Loucy (cell line): ENCODE results near the gene FEV.

Source experiments
- H2AFZ ChIP-seq: fragments of 200-600 bp; sonication (generic); 2 replicates; pipeline ENCODE4 v1.6.0; 2016; ENCODE audit warnings: antibody characterized with exemption, mild to moderate bottlenecking, low read length, moderate library complexity
- H3F3A ChIP-seq: fragments of 200-600 bp; 2 replicates; pipeline ENCODE4 v1.6.0; 2016; ENCODE audit warnings: antibody characterized with exemption, low read depth, mild to moderate bottlenecking
- H3K27me3 ChIP-seq: fragments of 200-600 bp; sonication (generic); 2 replicates; pipeline ENCODE4 v1.6.1; 2014; ENCODE audit warnings: low read length, mild to moderate bottlenecking; ENCODE audit not compliant: insufficient read depth, poor library complexity, severe bottlenecking
- H3K36me3 ChIP-seq: fragments of 200-600 bp; sonication (generic); 2 replicates; pipeline ENCODE4 v1.6.1; 2016; ENCODE audit warnings: low read length; ENCODE audit not compliant: insufficient read depth
- H3K4me1 ChIP-seq: fragments of 200-600 bp; sonication (generic); 2 replicates; pipeline ENCODE4 v1.5.1; 2014; ENCODE audit warnings: low read length, mild to moderate bottlenecking; ENCODE audit not compliant: insufficient read depth, poor library complexity, severe bottlenecking
- H3K4me2 ChIP-seq: fragments of 200-600 bp; sonication (generic); 2 replicates; pipeline ENCODE4 v1.6.0; 2014; ENCODE audit warnings: antibody characterized with exemption, low read length, low read depth, mild to moderate bottlenecking; ENCODE audit not compliant: poor library complexity, severe bottlenecking
- H3K4me3 ChIP-seq: fragments of 200-600 bp; sonication (generic); 2 replicates; pipeline ENCODE4 v1.5.1; 2014; ENCODE audit warnings: low read length, mild to moderate bottlenecking, mixed read lengths; ENCODE audit not compliant: poor library complexity, severe bottlenecking
- H3K79me2 ChIP-seq: fragments of 200-600 bp; sonication (generic); 2 replicates; pipeline ENCODE4 v1.6.1; 2014; ENCODE audit warnings: low read length; ENCODE audit not compliant: insufficient read depth
- H3K9ac ChIP-seq: fragments of 200-600 bp; sonication (generic); 2 replicates; pipeline ENCODE4 v1.6.0; 2014; ENCODE audit warnings: mild to moderate bottlenecking, low read depth, low read length, moderate library complexity; ENCODE audit not compliant: poor library complexity, severe bottlenecking
- H3K9me2 ChIP-seq: fragments of 200-600 bp; sonication (generic); replicated peaks from 2 replicates; pipeline ENCODE4 v1.6.1; 2016; ENCODE audit warnings: low read depth, low read length, mixed read lengths
- H3K9me3 ChIP-seq: fragments of 200-600 bp; sonication (generic); 2 replicates; pipeline ENCODE4 v1.6.1; 2014; ENCODE audit warnings: mild to moderate bottlenecking, antibody characterized with exemption, low read length, low read depth; ENCODE audit not compliant: insufficient read depth
- H4K20me1 ChIP-seq: fragments of 200-600 bp; sonication (generic); 2 replicates; pipeline ENCODE4 v1.6.0; 2014; ENCODE audit warnings: antibody characterized with exemption, low read length, mild to moderate bottlenecking; ENCODE audit not compliant: insufficient read depth, poor library complexity, severe bottlenecking
- EZH2phosphoT487 ChIP-seq: fragments of 200-600 bp; IDR thresholded peaks from 2 replicates; pipeline ENCODE4 v1.6.1; 2018; ENCODE audit warnings: antibody characterized with exemption, mild to moderate bottlenecking, moderate library complexity, borderline replicate concordance
- TF ChIP-seq, protein P1 (sequence below): fragments of 200-600 bp; sonication (generic); conservative IDR thresholded peaks from 2 replicates; pipeline ENCODE4 v1.5.1; 2014; ENCODE audit warnings: mild to moderate bottlenecking, antibody characterized with exemption, low read length

FEV gene

DNA sequence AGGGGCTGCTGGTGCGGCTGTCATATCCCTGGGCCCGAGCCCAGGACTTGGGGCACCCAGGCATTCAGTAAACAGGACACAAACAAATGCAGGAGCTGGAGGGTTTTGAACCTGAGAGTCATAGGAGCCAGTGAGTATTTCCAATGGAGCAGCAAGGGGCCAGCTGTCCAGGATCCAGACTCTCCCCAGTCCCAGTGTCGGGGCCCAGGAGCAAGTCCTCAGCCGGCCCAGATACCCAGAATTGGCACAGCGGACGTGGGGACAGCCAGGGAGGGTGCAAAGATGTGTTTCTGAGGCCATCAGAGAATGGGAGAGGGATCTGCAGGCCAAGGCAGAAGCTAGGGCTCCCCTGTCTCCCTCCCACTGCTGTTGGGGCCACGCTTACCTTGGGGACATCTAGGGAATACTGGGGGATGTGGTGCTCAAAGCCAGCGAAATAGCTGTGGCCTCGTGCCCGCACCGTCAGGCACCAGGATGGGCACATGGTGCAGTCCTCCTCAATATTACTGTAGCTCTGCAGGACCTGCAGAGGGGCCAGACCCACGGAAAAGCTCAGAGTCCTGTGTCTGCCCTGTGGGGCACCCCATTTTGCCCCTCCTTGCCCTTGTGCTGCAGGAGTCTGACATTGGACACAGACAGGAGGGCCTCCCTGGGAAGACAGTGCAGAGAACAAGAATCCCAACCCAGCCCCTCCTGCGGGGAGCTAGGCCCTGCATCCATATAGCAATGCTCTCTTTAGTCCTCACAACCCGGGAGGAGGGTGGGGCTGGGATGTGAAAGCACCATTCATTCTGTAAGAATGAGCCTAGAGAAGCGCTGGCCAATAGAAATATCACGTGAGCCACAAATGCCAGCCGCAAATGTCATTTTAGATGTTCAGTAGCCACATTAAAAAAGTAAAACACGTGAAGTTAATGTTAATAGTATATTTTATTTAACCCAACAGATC is 40.9 kb upstream of the FEV start:
- Histone ChIP-seq H4K20me1 (no peaks in the 10 kb centered on the region), H3K79me2 (no peaks in the 10 kb centered on the region), H3F3A (no peaks in the 10 kb centered on the region), H3K4me2 (no peak overlapping the region), H2AFZ (no peak overlapping the region), H3K9me3 (no peaks in the 10 kb centered on the region), H3K9ac (no peak overlapping the region), H3K4me3 (no peak overlapping the region), H3K36me3 (no peaks in the 10 kb centered on the region), H3K4me1 (no peaks in the 10 kb centered on the region), H3K9me2 (no peaks in the 10 kb centered on the region), H3K27me3 (no peaks in the 10 kb centered on the region)
- TF ChIP-seq, protein P1, sequence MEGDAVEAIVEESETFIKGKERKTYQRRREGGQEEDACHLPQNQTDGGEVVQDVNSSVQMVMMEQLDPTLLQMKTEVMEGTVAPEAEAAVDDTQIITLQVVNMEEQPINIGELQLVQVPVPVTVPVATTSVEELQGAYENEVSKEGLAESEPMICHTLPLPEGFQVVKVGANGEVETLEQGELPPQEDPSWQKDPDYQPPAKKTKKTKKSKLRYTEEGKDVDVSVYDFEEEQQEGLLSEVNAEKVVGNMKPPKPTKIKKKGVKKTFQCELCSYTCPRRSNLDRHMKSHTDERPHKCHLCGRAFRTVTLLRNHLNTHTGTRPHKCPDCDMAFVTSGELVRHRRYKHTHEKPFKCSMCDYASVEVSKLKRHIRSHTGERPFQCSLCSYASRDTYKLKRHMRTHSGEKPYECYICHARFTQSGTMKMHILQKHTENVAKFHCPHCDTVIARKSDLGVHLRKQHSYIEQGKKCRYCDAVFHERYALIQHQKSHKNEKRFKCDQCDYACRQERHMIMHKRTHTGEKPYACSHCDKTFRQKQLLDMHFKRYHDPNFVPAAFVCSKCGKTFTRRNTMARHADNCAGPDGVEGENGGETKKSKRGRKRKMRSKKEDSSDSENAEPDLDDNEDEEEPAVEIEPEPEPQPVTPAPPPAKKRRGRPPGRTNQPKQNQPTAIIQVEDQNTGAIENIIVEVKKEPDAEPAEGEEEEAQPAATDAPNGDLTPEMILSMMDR: no peak
- no peak for TF ChIP-seq EZH2phosphoT487

DNA sequence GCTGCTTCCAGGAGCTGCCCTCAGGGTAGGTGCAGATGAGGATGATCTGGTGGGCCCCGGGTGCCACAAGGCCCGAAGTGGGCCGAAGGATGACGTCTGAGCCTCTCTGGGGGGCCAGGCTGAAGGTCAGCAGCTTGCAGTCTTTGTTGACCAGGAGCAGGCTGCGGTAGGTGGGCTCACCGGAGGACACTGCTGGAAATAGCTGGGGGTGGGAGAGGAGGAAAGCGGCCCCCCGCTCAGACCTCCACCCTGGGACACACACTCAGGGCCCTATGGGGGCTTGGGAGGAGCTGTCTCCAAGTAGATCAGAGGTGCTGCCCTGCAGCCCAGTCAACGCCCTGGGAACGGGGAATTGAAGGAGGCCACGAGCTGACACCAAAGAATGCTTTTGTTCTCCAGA is 39.1 kb upstream of the FEV start:
- no peaks in the 10 kb centered on the region for H3K36me3 ChIP-seq
- H3K4me3 ChIP-seq: no peak overlapping the region
- H3F3A ChIP-seq: no peaks in the 10 kb centered on the region
- no peak overlapping the region for H3K9ac ChIP-seq
- H3K4me1 ChIP-seq: no peaks in the 10 kb centered on the region
- no peaks in the 10 kb centered on the region for H3K27me3 ChIP-seq
- H3K79me2 ChIP-seq: no peaks in the 10 kb centered on the region
- H3K9me3 ChIP-seq: no peaks in the 10 kb centered on the region
- H3K9me2 ChIP-seq: no peaks in the 10 kb centered on the region
- H2AFZ ChIP-seq: no peak overlapping the region
- H3K4me2 ChIP-seq: no peak overlapping the region
- TF ChIP-seq, protein P1: no peak
- no peak for TF ChIP-seq EZH2phosphoT487
- no peaks in the 10 kb centered on the region for H4K20me1 ChIP-seq

DNA sequence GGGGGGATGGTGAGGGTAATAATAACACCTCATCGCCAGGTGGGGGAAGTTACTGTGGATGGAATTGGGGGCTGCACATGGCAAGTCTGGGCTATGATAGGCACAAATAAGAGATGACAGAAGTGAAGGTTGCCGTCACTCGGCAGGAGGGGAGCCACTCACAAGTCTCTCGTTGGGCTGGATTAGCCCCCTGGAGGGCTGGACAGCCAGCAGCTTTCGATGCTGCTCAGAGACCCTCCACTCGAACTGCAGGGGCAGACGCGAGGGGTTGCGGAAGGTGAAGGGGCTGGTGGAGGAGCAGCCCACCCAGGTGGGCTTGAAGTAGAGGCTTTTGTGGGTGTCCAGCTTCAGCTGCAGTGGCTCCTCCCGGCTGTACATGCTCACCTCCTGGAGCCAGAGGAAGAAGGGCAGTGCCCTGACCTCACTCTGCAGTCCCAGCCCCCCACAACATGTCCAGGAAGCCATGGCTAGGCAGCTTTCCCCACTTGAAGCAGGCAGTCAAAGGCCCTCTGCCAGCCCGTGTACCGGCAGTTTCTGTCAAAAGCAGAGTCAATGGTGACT is 38.1 kb upstream of the FEV start:
- no peak overlapping the region for H3K4me3 ChIP-seq
- no peak overlapping the region for H2AFZ ChIP-seq
- no peaks in the 10 kb centered on the region for H3K27me3 ChIP-seq
- H3K9me3 ChIP-seq: no peaks in the 10 kb centered on the region
- H3F3A ChIP-seq: no peaks in the 10 kb centered on the region
- TF ChIP-seq EZH2phosphoT487: no peak
- TF ChIP-seq, protein P1: no peak
- H3K79me2 ChIP-seq: no peaks in the 10 kb centered on the region
- H3K4me1 ChIP-seq: no peaks in the 10 kb centered on the region
- H4K20me1 ChIP-seq: no peaks in the 10 kb centered on the region
- no peaks in the 10 kb centered on the region for H3K9me2 ChIP-seq
- H3K9ac ChIP-seq: no peak overlapping the region
- H3K4me2 ChIP-seq: no peak overlapping the region
- H3K36me3 ChIP-seq: no peaks in the 10 kb centered on the region
